Mesenchymal stem cell (in vitro differentiated cells and primary cell): ENCODE data around the gene SNRNP70.

Source experiments
- DNase-seq: peaks from one replicate; pipeline ENCODE4 v3.0.0-alpha.2; 2013
- H2AFZ ChIP-seq: one replicate; pipeline ENCODE4 v1.6.1; 2013; ENCODE audit warnings: low read depth, mild to moderate bottlenecking, control low read depth, inconsistent platforms, low read length, moderate library complexity
- H2AK5ac ChIP-seq: 2 replicates; pipeline ENCODE4 v1.6.1; 2013; ENCODE audit warnings: low read length, moderate library complexity, mild to moderate bottlenecking, inconsistent platforms; ENCODE audit not compliant: severe bottlenecking
- H2BK120ac ChIP-seq: one replicate; pipeline ENCODE4 v1.6.1; 2013; ENCODE audit warnings: low read depth, mild to moderate bottlenecking, inconsistent platforms, low read length, moderate library complexity
- H2BK12ac ChIP-seq, 2 experiments: one replicate each; pipeline ENCODE4 v1.6.1; 2013; ENCODE audit warnings: inconsistent platforms in 2 of 2, low read length in 2 of 2, mild to moderate bottlenecking in 2 of 2, moderate library complexity in 2 of 2, control low read depth in 1 of 2
- H2BK15ac ChIP-seq: one replicate; pipeline ENCODE4 v1.6.1; 2013; ENCODE audit warnings: mild to moderate bottlenecking, low read depth, inconsistent platforms; ENCODE audit not compliant: poor library complexity, severe bottlenecking
- H2BK5ac ChIP-seq: 2 replicates; pipeline ENCODE4 v1.6.1; 2013; ENCODE audit warnings: low read depth, mild to moderate bottlenecking, low read length, control low read depth, inconsistent platforms; ENCODE audit not compliant: poor library complexity, severe bottlenecking
- H3K14ac ChIP-seq, 2 experiments: one replicate each; pipeline ENCODE4 v1.6.1; 2013; ENCODE audit warnings: inconsistent platforms in 2 of 2, low read length in 2 of 2, control low read depth in 1 of 2, mild to moderate bottlenecking in 1 of 2, moderate library complexity in 1 of 2
- H3K18ac ChIP-seq, 2 experiments: one replicate each; pipeline ENCODE4 v1.6.1; 2013; ENCODE audit warnings: inconsistent platforms in 2 of 2, low read length in 2 of 2, control low read depth in 1 of 2, low read depth in 1 of 2, mild to moderate bottlenecking in 1 of 2
- H3K23ac ChIP-seq, 2 experiments: one replicate each; pipeline ENCODE4 v1.6.1; 2013; ENCODE audit warnings: inconsistent platforms in 2 of 2, low read length in 2 of 2, mild to moderate bottlenecking in 2 of 2, moderate library complexity in 2 of 2, control low read depth in 1 of 2
- H3K27ac ChIP-seq: 2 replicates; pipeline ENCODE4 v1.5.1; 2013; ENCODE audit warnings: mild to moderate bottlenecking, moderate library complexity, low read length, control low read depth, inconsistent platforms; ENCODE audit not compliant: poor library complexity, severe bottlenecking
- H3K27me3 ChIP-seq, 2 experiments: 2 replicates each; pipeline versions ENCODE4 v1.6.1 to v1.7.0; 2013; ENCODE audit warnings: low read length in 2 of 2, mild to moderate bottlenecking in 2 of 2, moderate library complexity in 2 of 2, control low read depth in 1 of 2, inconsistent platforms in 1 of 2; ENCODE audit not compliant: control insufficient read depth in 1 of 2, insufficient read depth in 1 of 2
- H3K36me3 ChIP-seq, 2 experiments: 2 replicates each; pipeline versions ENCODE4 v1.6.1 to v1.7.0; 2013; ENCODE audit warnings: low read length in 2 of 2, control low read depth in 1 of 2, inconsistent platforms in 1 of 2, low read depth in 1 of 2, mild to moderate bottlenecking in 1 of 2; ENCODE audit not compliant: insufficient read depth in 2 of 2, control insufficient read depth in 1 of 2
- H3K4ac ChIP-seq, 2 experiments: one replicate each; pipeline ENCODE4 v1.6.1; 2013; ENCODE audit warnings: inconsistent platforms in 2 of 2, low read length in 2 of 2, mild to moderate bottlenecking in 2 of 2, moderate library complexity in 2 of 2, control low read depth in 1 of 2, low read depth in 1 of 2
- H3K4me1 ChIP-seq: 2 replicates; pipeline ENCODE4 v1.6.1; 2013; ENCODE audit warnings: low read depth, low read length, control low read depth; ENCODE audit not compliant: control insufficient read depth, insufficient read depth
- H3K4me2 ChIP-seq: 2 replicates; pipeline ENCODE4 v1.6.1; 2013; ENCODE audit warnings: low read length, mild to moderate bottlenecking, inconsistent platforms; ENCODE audit not compliant: poor library complexity, severe bottlenecking
- H3K4me3 ChIP-seq, 2 experiments: 2 replicates each; pipeline versions ENCODE4 v1.5.1 to v1.7.0; 2013; ENCODE audit warnings: low read length in 2 of 2, mild to moderate bottlenecking in 2 of 2, control low read depth in 1 of 2, low read depth in 1 of 2; ENCODE audit not compliant: insufficient read depth in 1 of 2
- H3K79me1 ChIP-seq: replicated peaks from 2 replicates; pipeline ENCODE4 v1.6.1; 2013; ENCODE audit warnings: mild to moderate bottlenecking, control low read depth, low read length, inconsistent platforms; ENCODE audit not compliant: poor library complexity, severe bottlenecking
- H3K9ac ChIP-seq: 2 replicates; pipeline ENCODE4 v1.7.0; 2013; ENCODE audit warnings: mild to moderate bottlenecking, low read length, moderate library complexity
- H3K9me3 ChIP-seq: 2 replicates; pipeline ENCODE4 v1.7.0; 2013; ENCODE audit warnings: mild to moderate bottlenecking, low read length; ENCODE audit not compliant: control insufficient read depth
- H4K8ac ChIP-seq: one replicate; pipeline ENCODE4 v1.6.1; 2013; ENCODE audit warnings: inconsistent platforms, mild to moderate bottlenecking, low read length, moderate library complexity
- H4K91ac ChIP-seq: one replicate; pipeline ENCODE4 v1.6.1; 2013; ENCODE audit warnings: mild to moderate bottlenecking, low read length, inconsistent platforms
- WGBS: methylation state at CpG from one replicate; pipeline ENCODE4 v1.1.7; 2013; ENCODE audit warnings: mixed read lengths; 5-methylcytosine and 5-hydroxymethylcytosine counted together

Gene SNRNP70

DNA sequence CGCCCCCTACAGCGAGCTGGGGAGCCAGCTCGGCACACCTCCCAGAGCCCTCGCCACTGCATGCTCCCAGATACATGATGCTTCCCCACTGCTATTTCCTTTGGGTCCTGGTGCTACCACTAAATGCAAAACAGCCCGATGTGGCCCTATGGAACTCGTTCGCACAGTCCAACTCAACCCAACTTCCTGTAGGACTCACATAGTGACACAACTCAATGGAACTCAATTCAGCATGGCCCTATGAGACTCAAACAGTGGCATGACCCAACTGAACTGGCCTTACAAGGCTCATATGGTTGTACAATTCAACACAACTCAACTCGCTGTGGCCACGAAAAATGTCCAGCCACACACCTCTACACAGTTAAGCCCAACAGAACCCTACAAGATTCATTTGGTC lies 16.2 kb upstream of the SNRNP70 start:
- no peak overlapping the region for H4K8ac ChIP-seq
- no peak overlapping the region for H3K9ac ChIP-seq
- H3K4me3 ChIP-seq, result no peak overlapping the region
- H2AFZ ChIP-seq, result no peak overlapping the region
- H3K4me1 ChIP-seq, result peaks cover 23% of the 10 kb centered on the region
- H2BK12ac ChIP-seq, result no peak overlapping the region
- no peak overlapping the region for H3K27ac ChIP-seq
- no peak overlapping the region for H3K18ac ChIP-seq
- peaks cover 5% of the 10 kb centered on the region for H3K9me3 ChIP-seq
- H3K23ac ChIP-seq, result no peak overlapping the region
- no peak overlapping the region for H2BK5ac ChIP-seq
- H3K79me1 ChIP-seq, result no peaks in the 10 kb centered on the region
- WGBS, result 92% methylated on average over 9 of the region's 9 CpGs
- H3K36me3 ChIP-seq, result no peaks in the 10 kb centered on the region
- no peak overlapping the region for H3K4me2 ChIP-seq
- no peak overlapping the region for H2AK5ac ChIP-seq
- no peak overlapping the region for H2BK15ac ChIP-seq
- no peak for DNase-seq
- no peak overlapping the region for H3K4ac ChIP-seq
- H4K91ac ChIP-seq, result no peak overlapping the region
- H3K27me3 ChIP-seq, result peaks cover 86% of the 10 kb centered on the region in 2 experiments
- H3K14ac ChIP-seq, result no peak overlapping the region
- H2BK120ac ChIP-seq, result no peak overlapping the region

DNA sequence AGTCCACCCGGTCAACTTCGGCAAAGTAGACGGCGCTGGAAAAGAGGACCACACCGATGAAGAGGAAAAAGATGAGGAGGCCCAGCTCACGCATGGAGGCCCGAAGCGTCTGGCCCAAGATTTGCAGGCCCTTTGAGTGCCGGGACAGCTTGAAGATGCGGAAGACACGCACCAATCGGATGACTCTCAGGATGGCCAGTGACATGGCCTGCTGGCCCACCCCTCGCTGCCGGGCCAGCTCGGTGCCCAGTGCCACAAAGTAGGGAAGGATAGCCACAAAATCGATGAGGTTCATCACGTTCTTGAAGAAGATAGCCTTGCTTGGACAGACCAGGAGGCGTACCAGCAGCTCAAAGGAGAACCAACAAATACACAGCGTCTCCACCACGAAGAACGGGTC lies 14.8 kb upstream of the SNRNP70 start:
- Histone ChIP-seq H2BK120ac (no peak overlapping the region), H3K18ac (no peak overlapping the region), H3K4me1 (peaks cover 9% of the 10 kb centered on the region), H3K27me3 (peaks cover 77 to 81% of the 10 kb centered on the region in 2 experiments), H3K79me1 (no peaks in the 10 kb centered on the region), H3K23ac (no peak overlapping the region), H3K4me3 (no peak overlapping the region), H3K4me2 (no peak overlapping the region), H3K36me3 (no peaks in the 10 kb centered on the region), H2BK5ac (no peak overlapping the region), H2AK5ac (no peak overlapping the region), H4K8ac (no peak overlapping the region), H4K91ac (no peak overlapping the region), H3K27ac (no peak overlapping the region), H2AFZ (no peak overlapping the region), H2BK15ac (no peak overlapping the region), H2BK12ac (no peak overlapping the region), H3K4ac (no peak overlapping the region), H3K9me3 (peaks cover 5% of the 10 kb centered on the region), H3K9ac (no peak overlapping the region), H3K14ac (no peak overlapping the region)
- DNase-seq, result no peak
- 95% methylated on average over 21 of the region's 21 CpGs for WGBS

DNA sequence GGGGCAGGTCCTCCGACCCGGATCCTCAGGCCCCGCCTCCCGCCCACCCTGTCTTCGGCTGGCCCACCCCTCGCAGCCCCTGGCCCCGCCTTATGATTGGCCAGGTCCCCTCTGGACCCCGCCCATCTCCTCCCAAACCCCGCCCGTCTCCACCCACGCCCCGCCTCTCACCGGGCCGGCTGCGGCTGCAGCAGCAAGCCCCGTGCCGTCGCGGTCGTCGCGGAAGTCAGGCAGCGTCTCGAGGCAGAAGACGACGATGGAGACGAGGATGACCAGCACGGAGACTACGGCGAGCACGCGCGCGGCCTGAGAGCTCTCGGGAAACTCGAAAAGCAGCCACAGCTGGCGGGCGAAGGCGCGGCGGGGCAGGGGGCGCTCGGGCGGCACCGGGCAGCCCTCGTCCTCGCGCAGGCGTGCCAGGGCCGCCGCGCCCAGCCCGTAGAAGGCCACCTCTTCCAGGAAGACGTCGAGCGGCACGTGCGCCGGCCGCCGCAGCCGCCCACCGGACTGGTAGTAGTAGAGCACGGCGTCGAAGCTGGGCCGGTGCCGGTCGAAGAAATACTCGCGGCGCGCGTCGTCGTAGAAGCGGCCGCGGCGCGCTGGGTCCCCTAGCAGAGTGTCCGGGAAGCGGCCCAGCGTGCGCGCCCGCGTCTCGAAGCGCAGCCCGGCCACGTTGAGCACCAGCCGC lies 13.2 kb upstream of the SNRNP70 start:
- Histone ChIP-seq H3K4me1 (peaks cover 9% of the 10 kb centered on the region), H2AK5ac (no peak overlapping the region), H4K91ac (no peak overlapping the region), H3K36me3 (no peaks in the 10 kb centered on the region), H3K27me3 (peaks cover 62 to 65% of the 10 kb centered on the region in 2 experiments), H3K4me3 (peak overlapping the region in 1 of 2 experiments; percentile 8), H3K9ac (no peak overlapping the region), H4K8ac (no peak overlapping the region), H3K23ac (no peak overlapping the region), H2BK5ac (no peak overlapping the region), H3K4me2 (no peak overlapping the region), H3K14ac (no peak overlapping the region), H3K4ac (no peak overlapping the region), H2AFZ (peak overlapping the region; percentile 64), H2BK120ac (no peak overlapping the region), H3K18ac (no peak overlapping the region), H3K79me1 (no peaks in the 10 kb centered on the region), H2BK12ac (no peak overlapping the region), H2BK15ac (peak overlapping the region; percentile 13), H3K9me3 (peaks cover 5% of the 10 kb centered on the region), H3K27ac (no peak overlapping the region)
- DNase-seq, result no peak
- 44% methylated on average over 82 of the region's 93 CpGs for WGBS

DNA sequence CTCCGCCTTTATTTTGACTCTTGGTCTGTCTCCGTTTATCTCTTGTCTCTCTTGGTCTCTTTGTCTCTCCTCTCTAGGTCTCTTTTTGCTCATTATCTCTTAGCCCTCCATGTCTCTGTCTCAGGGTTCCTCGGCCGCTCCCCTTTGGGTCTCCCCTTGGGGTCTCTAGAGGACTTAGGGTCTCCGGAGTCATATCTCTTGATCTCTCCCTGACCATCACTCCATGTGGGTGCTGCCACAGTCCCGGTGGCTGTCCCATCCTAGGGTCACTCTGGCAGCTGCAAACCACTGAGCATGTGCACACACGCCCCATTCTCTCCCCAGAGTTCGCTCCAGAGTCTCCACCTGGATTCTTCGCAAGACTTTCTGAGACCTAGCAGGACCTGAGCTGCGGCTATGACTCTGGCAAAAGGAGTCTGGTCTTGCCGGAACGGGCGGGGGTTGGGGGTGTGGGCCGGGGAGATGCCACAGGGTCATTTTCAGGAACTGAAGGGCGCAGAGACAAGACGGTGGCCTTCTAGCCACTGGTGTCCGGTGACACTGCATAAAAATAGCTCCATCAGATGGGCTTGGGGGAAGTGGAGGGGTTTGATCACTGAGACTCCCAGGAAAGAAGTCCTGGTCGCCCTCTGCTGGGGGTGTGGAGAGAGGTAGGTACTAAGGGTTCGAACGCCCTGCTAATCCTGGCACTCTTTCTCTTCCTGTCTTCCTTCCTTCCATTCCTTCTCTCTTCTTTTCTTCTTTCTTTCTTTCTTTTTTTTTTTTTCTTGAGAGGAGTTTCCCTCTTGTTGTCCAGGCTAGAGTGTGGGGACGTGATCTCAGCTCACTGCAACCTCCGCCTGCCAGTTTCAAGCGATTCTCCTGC lies 11.5 kb upstream of the SNRNP70 start:
- Histone ChIP-seq H3K4me1 (peaks cover 9% of the 10 kb centered on the region), H4K8ac (no peak overlapping the region), H3K14ac (no peak overlapping the region), H3K36me3 (no peaks in the 10 kb centered on the region), H2BK15ac (no peak overlapping the region), H2BK12ac (no peak overlapping the region), H3K18ac (no peak overlapping the region), H3K27ac (no peak overlapping the region), H3K27me3 (peaks cover 47 to 50% of the 10 kb centered on the region in 2 experiments), H2BK5ac (no peak overlapping the region), H3K4me2 (no peak overlapping the region), H2AK5ac (no peak overlapping the region), H3K4ac (no peak overlapping the region), H3K4me3 (no peak overlapping the region), H2AFZ (no peak overlapping the region), H3K9ac (no peak overlapping the region), H4K91ac (no peak overlapping the region), H3K23ac (no peak overlapping the region), H2BK120ac (no peak overlapping the region), H3K79me1 (no peaks in the 10 kb centered on the region), H3K9me3 (peaks cover 5% of the 10 kb centered on the region)
- 91% methylated on average over 20 of the region's 23 CpGs for WGBS
- DNase-seq, result no peak
